ENCODE data around the gene CTRL. TPM values are rescaled to one million over a fixed set of nuclear protein-coding genes. Genes with fewer than 3 reads are reported as not detected.
"Not testable (repeated sequence)": the region's sequence is repeated elsewhere in the genome, so short reads cannot be mapped to it uniquely, and the experiment has no call there.

The CTRL gene
- total RNA-seq, 2 experiments from 2014 or later = 4.0 to 5.9 TPM

GRCh38 chr16:67975321-67976105, 43.9 kb upstream of the CTRL start:
- POLR2A ChIA-PET = interaction anchor here (0.7 to 1.6 kb wide), 2 partner anchors 9 to 174 kb away, joined by 3 to 5 read pairs; no protein-coding TSS in a partner anchor
- H3K4me2 ChIP-seq (ENCODE audit: low read length) = no peak overlapping the region

GRCh38 chr16:67972285-67972684, 40.6 kb upstream of the CTRL start:
- BruUV-seq (replicated peaks); POLR2A ChIA-PET; DNase-seq (ENCODE audit: low spot score); H3K4me2 ChIP-seq (ENCODE audit: low read length); intact Hi-C loops (cut with micrococcal nuclease; ENCODE audit: unreplicated experiment); H3K4me3 ChIP-seq (ENCODE audit: low read depth, low read length, poor library complexity, severe bottlenecking); H3K9me2 ChIP-seq (ENCODE audit: insufficient read depth, low read length); H4K20me1 ChIP-seq (ENCODE audit: insufficient read depth, low read length); CTCF ChIA-PET (ENCODE audit: unreplicated experiment); H3K9me3 ChIP-seq (ENCODE audit: low read length); H3K27ac ChIP-seq (ENCODE audit: low read depth, low read length, poor library complexity, severe bottlenecking); H2AFZ ChIP-seq (ENCODE audit: low read length); H3K36me3 ChIP-seq (ENCODE audit: insufficient read depth, low read length); H3K79me2 ChIP-seq (ENCODE audit: insufficient read depth, low read depth, low read length): not testable (repeated sequence)
- H3K4me1 ChIP-seq (ENCODE audit: insufficient read depth, low read length, poor library complexity, severe bottlenecking) = peaks cover 24% of the 10 kb centered on the region

More at GRCh38 chr16:67975321-67976105, 43.9 kb upstream of the CTRL start:
- intact Hi-C loops (cut with micrococcal nuclease; ENCODE audit: unreplicated experiment) = no loop called here
- CTCF ChIA-PET (ENCODE audit: unreplicated experiment) = no interaction called here
- peaks cover 9% of the 10 kb centered on the region for H3K4me1 ChIP-seq (ENCODE audit: insufficient read depth, low read length, poor library complexity, severe bottlenecking)
- H3K36me3 ChIP-seq (ENCODE audit: insufficient read depth, low read length) = no peaks in the 10 kb centered on the region
- no peak for DNase-seq (ENCODE audit: low spot score)
- no TSS peak for BruUV-seq (replicated peaks)
- H3K4me3 ChIP-seq (ENCODE audit: low read depth, low read length, poor library complexity, severe bottlenecking) = no peak overlapping the region
- no peak overlapping the region for H2AFZ ChIP-seq (ENCODE audit: low read length)
- H3K27ac ChIP-seq (ENCODE audit: low read depth, low read length, poor library complexity, severe bottlenecking) = no peak overlapping the region
- no peaks in the 10 kb centered on the region for H3K9me2 ChIP-seq (ENCODE audit: insufficient read depth, low read length)
- no peaks in the 10 kb centered on the region for H3K79me2 ChIP-seq (ENCODE audit: insufficient read depth, low read depth, low read length)
- TF ChIP-seq, protein P1, sequence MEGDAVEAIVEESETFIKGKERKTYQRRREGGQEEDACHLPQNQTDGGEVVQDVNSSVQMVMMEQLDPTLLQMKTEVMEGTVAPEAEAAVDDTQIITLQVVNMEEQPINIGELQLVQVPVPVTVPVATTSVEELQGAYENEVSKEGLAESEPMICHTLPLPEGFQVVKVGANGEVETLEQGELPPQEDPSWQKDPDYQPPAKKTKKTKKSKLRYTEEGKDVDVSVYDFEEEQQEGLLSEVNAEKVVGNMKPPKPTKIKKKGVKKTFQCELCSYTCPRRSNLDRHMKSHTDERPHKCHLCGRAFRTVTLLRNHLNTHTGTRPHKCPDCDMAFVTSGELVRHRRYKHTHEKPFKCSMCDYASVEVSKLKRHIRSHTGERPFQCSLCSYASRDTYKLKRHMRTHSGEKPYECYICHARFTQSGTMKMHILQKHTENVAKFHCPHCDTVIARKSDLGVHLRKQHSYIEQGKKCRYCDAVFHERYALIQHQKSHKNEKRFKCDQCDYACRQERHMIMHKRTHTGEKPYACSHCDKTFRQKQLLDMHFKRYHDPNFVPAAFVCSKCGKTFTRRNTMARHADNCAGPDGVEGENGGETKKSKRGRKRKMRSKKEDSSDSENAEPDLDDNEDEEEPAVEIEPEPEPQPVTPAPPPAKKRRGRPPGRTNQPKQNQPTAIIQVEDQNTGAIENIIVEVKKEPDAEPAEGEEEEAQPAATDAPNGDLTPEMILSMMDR (conservative IDR thresholded peaks at IDR 0.05; ENCODE audit: low read length) = no peak
- no peak for TF ChIP-seq EZH2phosphoT487 (IDR thresholded peaks at IDR 0.05; ENCODE audit: borderline replicate concordance, low read depth, low read length)
- H3K9me3 ChIP-seq (ENCODE audit: low read length) = no peaks in the 10 kb centered on the region
- H4K20me1 ChIP-seq (ENCODE audit: insufficient read depth, low read length) = no peaks in the 10 kb centered on the region

GRCh38 chr16:67971111-67971510, 39.4 kb upstream of the CTRL start:
- BruUV-seq (replicated peaks) = no TSS peak
- CTCF ChIA-PET (ENCODE audit: unreplicated experiment) = no interaction called here

More at GRCh38 chr16:67971111-67971510, 39.4 kb upstream of the CTRL start:
- POLR2A ChIA-PET = no interaction called here
- DNase-seq (ENCODE audit: low spot score) = no peak
- intact Hi-C loops (cut with micrococcal nuclease; ENCODE audit: unreplicated experiment) = no loop called here
- Histone ChIP-seq H3K79me2 (ENCODE audit: insufficient read depth, low read depth, low read length) (no peaks in the 10 kb centered on the region), H3K4me3 (ENCODE audit: low read depth, low read length, poor library complexity, severe bottlenecking) (no peak overlapping the region), H3K9me2 (ENCODE audit: insufficient read depth, low read length) (no peaks in the 10 kb centered on the region), H2AFZ (ENCODE audit: low read length) (no peak overlapping the region), H3K4me2 (ENCODE audit: low read length) (no peak overlapping the region), H4K20me1 (ENCODE audit: insufficient read depth, low read length) (no peaks in the 10 kb centered on the region), H3K27ac (ENCODE audit: low read depth, low read length, poor library complexity, severe bottlenecking) (no peak overlapping the region), H3K4me1 (ENCODE audit: insufficient read depth, low read length, poor library complexity, severe bottlenecking) (peaks cover 31% of the 10 kb centered on the region), H3K36me3 (ENCODE audit: insufficient read depth, low read length) (no peaks in the 10 kb centered on the region), H3K9me3 (ENCODE audit: low read length) (no peaks in the 10 kb centered on the region)
- TF ChIP-seq EZH2phosphoT487 (IDR thresholded peaks at IDR 0.05; ENCODE audit: borderline replicate concordance, low read depth, low read length) = no peak
- TF ChIP-seq, protein P1 (conservative IDR thresholded peaks at IDR 0.05; ENCODE audit: low read length) = no peak
